ENCODE measurements around the gene MACROD1. TPM values are rescaled to one million over a fixed set of nuclear protein-coding genes. Genes with fewer than 3 reads are reported as not detected.

The MACROD1 gene
- total RNA-seq, 8 experiments from 2014 or later = 10.2 to 47.7 (median 16.6) TPM

DNA sequence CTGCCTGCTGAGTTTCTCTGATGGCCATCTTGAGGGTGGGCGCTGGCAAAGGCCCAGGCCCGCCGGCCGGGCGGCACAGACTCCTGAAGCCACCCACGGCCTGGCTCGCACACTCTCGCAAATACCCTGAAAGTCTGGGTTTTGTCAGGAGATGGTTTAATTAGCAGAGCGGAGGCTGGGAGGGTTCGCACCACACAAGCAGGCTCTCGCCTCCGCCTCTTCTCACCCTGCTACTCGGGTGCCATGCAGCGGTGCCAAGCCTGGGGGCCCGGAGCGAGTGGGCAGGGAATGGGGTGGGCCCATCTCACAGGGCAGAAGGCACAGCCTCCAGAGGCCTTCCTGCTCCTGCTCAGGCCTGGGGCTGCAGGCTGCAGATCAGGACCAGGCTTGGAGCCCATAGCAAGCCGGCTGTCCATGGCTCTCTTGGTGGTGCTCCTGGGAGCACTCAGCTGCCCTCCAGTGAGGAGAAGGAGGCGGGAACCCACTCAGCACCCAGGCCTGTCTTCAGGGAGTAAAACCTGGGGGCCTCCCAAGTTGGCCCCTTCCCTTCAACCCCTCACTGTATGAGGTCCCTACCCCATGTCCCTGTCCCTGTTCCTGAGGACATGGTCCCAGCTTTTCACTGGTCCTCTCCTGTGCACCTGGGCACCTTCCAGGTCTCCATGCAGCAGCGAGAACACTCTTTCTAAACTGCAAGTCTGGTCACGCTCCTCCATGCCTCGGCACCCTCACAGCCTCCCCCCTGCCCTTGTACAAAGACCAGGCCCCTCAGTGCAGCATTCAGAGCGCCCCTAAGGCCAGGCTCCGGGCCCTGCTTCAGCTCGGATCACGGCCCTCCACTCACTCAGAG lies 68.2 kb downstream of the MACROD1 start:
- in situ Hi-C loops (cut with MboI; ENCODE audit: low pct_unique_long_range_greater_than_20kb in 2 of 9, low sequenced_read_pairs in 9 of 9, unreplicated experiment in 9 of 9) = no loop called here
- 72 to 100% (median 100%) methylated on average over 1 to 4 of the region's 25 CpGs; no CpG with 5 or more reads in 3 of the 10 experiments for WGBS, 10 experiments
- Histone ChIP-seq H3K4me1 (replicated peaks in 1 of 2) (peaks cover 79 to 81% of the 10 kb centered on the region in 2 donors), H3K4me3 (no peak overlapping the region), H3K27ac (no peak overlapping the region)
- ATAC-seq (replicated peaks in 6 of 8) = no peak

DNA sequence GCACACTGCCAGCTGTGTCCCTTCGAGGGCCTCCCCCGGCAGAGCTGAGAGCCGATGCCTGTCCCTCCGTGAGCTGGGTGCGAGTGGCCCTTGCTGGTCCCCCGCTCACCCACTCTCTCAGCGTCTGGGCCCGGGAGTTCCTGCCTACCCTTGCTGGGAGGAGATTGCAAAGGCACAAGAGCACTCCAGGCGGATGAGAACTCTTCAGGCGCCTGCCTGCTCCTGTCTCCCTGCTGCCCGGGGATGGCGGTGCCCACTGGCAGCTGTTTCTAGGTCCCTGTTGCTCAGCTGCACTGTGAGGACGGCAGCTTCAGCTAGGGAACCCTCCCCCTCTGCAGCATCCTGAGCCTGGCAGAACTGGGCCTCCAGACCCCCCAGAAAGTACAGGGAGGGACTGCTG lies 69.1 kb downstream of the MACROD1 start:
- WGBS, 10 experiments = 80 to 90% (median 80%) methylated on average over 1 to 4 of the region's 13 CpGs; no CpG with 5 or more reads in 7 of the 10 experiments
- no peak overlapping the region for H3K27ac ChIP-seq
- ATAC-seq (replicated peaks in 6 of 8) = peak in 1 of 8 experiments; percentile 21
- peaks cover 79 to 81% of the 10 kb centered on the region in 2 donors for H3K4me1 ChIP-seq (replicated peaks in 1 of 2)
- in situ Hi-C loops (cut with MboI; ENCODE audit: low pct_unique_long_range_greater_than_20kb in 2 of 9, low sequenced_read_pairs in 9 of 9, unreplicated experiment in 9 of 9) = no loop called here
- no peak overlapping the region for H3K4me3 ChIP-seq

DNA sequence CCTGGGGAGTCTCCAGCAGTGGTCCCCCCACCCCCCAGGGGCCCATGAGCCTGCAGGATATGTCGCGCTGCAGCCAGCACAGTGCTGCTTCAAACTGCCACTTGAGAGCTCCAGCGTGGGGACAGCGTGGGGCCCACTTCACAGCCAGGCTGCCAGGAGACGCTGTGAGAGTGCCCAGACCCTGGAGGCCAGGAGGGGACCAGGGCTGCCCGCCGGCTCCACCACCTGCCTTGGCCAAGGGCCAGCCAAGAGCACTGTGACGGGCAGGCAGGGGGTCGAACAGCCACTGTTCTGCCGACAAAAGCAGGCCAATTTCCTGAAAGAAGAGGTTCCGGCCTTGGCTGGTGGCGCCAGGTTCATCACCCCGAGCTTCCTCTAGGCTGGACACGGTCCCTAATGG lies 70.0 kb downstream of the MACROD1 start:
- in situ Hi-C loops (cut with MboI; ENCODE audit: low pct_unique_long_range_greater_than_20kb in 2 of 9, low sequenced_read_pairs in 9 of 9, unreplicated experiment in 9 of 9) = no loop called here
- Histone ChIP-seq H3K4me3 (no peak overlapping the region), H3K4me1 (replicated peaks in 1 of 2) (peaks cover 79 to 81% of the 10 kb centered on the region in 2 donors), H3K27ac (no peak overlapping the region)
- ATAC-seq (replicated peaks in 6 of 8) = peak in 5 of 8 experiments; percentile 20 to 48 (median 27)
- WGBS, 10 experiments = 61 to 83% (median 72%) methylated on average over 1 to 12 of the region's 14 CpGs; no CpG with 5 or more reads in 7 of the 10 experiments

DNA sequence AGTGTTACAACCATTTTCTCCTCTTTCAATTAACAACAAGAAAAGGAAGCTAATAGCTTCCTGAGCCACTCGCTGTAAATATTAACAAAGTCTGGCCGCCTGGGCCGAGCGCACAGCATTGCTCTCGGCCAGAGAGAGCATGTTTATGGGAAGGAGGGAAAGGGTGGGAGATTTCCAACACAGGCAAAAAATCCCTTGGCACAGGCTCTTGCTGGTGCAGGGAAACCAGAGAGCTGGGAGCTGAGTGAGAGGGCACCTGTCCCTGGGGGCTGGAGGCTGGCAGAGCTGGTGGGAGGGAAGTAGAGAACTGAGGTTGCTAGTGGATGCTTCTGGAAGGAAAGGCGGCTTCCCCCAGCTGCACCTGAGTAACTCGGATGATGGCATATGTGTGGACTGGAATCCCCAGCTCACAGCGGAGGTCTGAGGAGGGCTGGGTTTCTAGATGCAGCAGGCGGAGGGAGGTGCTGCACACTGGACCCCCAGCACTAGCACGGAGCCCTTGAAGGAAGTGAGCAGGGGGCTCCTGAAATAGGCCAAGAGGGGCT lies 70.6 kb downstream of the MACROD1 start:
- H3K4me1 ChIP-seq (replicated peaks in 1 of 2) = peaks cover 79 to 81% of the 10 kb centered on the region in 2 donors
- in situ Hi-C loops (cut with MboI; ENCODE audit: low pct_unique_long_range_greater_than_20kb in 2 of 9, low sequenced_read_pairs in 9 of 9, unreplicated experiment in 9 of 9) = no loop called here
- H3K4me3 ChIP-seq = no peak overlapping the region
- WGBS, 10 experiments = 36 to 100% (median 53%) methylated on average over 1 to 5 of the region's 10 CpGs
- ATAC-seq (replicated peaks in 6 of 8) = peak in 5 of 8 experiments; percentile 10 to 41 (median 22)
- H3K27ac ChIP-seq = no peak overlapping the region

DNA sequence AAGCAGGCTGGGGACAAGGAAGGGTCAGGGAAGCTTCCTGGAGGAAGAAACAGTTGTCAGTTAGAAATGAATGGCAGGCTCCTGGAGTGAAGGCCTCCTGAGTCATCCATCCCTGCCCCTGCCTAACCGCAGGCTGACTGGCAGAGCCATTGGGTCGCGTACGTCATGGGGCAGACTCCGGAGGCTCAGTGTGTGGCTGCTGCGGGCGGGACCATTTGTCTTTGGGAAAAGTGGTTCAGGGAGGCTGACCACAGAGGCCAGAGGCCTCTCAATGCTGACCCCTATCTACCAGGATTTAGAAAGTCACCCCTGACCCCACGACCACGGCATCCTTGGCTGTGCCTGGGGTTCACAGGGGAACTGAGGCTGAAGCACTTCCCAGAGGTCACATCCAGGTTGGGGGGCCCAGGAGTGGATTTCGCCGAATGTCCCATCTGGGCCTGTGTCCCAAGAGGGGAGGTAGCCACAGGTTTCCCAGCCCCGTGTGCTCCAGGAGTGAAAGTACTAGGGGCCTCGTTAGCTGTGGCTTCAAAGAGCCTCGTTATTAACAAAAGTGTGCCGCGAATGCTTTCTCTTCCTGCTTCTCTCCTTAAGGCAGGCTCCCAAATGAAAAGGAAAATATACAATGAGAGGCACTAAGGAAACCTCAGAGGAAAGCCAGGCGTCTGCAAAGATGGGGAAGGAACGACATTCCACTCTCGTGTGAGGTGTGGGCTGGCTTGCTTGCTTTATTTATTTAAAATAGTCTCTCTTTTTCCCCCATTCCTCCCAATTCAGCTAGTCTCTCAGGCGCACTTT lies 71.3 kb downstream of the MACROD1 start:
- Histone ChIP-seq H3K4me1 (replicated peaks in 1 of 2) (peaks cover 84% of the 10 kb centered on the region in 2 donors), H3K27ac (no peak overlapping the region), H3K4me3 (no peak overlapping the region)
- ATAC-seq (replicated peaks in 6 of 8) = peak in 6 of 8 experiments; percentile 8 to 65 (median 22)
- 11 to 85% (median 59%) methylated on average over 1 to 11 of the region's 20 CpGs for WGBS, 10 experiments
- in situ Hi-C loops (cut with MboI; ENCODE audit: low pct_unique_long_range_greater_than_20kb in 2 of 9, low sequenced_read_pairs in 9 of 9, unreplicated experiment in 9 of 9) = no loop called here

DNA sequence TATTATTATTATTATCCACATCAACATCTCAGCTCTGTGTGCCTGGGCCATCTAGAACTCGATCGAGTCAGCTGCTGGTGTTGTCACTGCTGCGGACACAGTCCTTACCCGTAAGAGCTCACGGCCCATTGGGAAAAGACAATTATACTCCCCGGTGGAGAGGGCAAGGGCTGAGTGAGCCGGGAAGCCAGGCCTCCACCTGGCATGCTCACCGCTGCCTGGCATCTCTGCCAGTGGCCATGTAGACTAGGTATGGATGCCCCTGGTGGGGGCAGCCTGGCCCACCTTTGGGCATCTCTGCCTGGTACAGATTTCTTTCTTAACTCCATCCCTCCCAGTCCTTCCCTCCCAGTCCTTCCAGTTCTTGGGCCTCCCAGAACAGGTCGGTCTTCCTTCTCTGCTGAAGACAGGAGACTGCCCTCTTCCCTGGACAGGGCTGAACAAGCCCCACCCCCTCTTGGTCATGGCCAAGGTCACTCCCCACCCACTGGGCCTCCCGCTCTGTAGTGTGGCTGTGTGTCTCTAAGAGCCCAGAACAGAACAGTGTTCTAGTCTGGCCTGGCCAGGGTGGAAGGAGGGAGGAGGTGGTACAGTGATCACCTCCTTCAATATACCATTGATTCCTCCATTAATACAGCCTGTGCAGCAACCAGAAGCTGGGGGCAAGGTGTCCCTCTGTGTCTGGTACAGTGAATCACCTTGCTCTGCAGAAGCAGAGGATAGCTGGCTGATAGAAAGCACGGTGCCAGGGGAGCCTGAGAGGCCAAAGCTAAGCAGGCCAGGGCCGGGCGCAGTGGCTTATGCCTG lies 72.5 kb downstream of the MACROD1 start:
- Histone ChIP-seq H3K27ac (no peak overlapping the region), H3K4me3 (no peak overlapping the region), H3K4me1 (replicated peaks in 1 of 2) (peaks cover 84 to 93% of the 10 kb centered on the region in 2 donors)
- WGBS, 10 experiments = 40 to 95% (median 70%) methylated on average over 1 to 10 of the region's 13 CpGs; no CpG with 5 or more reads in 1 of the 10 experiments
- ATAC-seq (replicated peaks in 6 of 8) = peak in 2 of 8 experiments; percentile 31 to 32
- in situ Hi-C loops (cut with MboI; ENCODE audit: low pct_unique_long_range_greater_than_20kb in 2 of 9, low sequenced_read_pairs in 9 of 9, unreplicated experiment in 9 of 9) = no loop called here

DNA sequence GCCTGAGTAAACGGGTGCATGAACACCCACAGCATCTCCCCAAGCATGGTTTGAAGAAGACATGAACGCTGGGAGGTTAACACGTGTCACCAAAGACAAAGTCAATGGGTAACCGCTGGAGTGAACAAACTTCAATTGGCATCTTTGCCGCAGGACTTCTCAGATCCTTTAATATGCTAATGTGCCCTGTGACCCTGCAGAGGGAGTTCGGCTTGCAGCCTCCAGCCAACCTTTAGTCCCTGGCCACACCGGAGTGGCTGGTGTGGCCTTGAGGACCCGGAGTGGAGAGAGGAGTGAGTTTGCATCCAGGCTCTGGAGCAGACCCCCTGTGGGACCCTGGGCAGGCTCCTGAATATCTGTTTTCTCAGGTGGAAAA lies 73.2 kb downstream of the MACROD1 start:
- no peak overlapping the region for H3K27ac ChIP-seq
- WGBS, 10 experiments = 0 to 100% (median 33%) methylated on average over 1 to 4 of the region's 8 CpGs; no CpG with 5 or more reads in 5 of the 10 experiments

DNA sequence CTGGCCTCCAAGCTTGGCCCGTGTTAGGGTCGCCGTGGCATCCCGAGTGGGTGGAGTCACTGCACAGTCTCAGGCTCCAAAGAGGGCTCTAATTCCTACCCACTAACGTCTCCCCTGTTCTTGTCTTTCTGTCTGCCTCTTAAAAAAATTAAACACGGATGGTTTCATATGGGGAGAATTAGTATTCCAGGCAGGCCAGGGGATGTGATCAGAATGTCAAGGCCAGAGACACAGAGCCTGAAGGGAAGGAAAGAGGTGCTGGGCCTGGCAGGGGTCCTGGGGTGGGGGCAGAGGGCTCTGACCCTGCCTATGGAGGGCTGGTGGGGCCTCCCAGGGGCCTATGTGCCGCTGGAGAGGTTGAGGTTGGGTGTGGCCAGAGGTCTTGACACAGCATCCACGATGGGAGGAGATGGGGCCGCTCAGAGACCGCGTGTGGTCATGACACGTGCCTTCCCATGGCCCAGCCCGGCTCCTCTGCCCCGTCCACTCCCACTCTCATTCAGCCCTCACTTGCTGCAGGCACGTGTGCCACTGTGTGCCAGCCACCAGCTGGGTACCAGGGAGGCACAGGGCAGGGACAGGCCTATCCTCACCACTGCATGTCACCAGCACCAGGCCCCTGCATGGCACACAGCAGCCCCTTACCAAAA lies 73.7 kb downstream of the MACROD1 start:
- 42 to 74% (median 50%) methylated on average over 2 to 5 of the region's 15 CpGs; no CpG with 5 or more reads in 5 of the 10 experiments for WGBS, 10 experiments
- in situ Hi-C loops (cut with MboI; ENCODE audit: low pct_unique_long_range_greater_than_20kb in 2 of 9, low sequenced_read_pairs in 9 of 9, unreplicated experiment in 9 of 9) = no loop called here
- peak overlapping the region in 1 of 2 donors; percentile 15 for H3K27ac ChIP-seq

More for the DNA sequence above, 73.2 kb downstream of the MACROD1 start:
- Histone ChIP-seq H3K4me3 (no peak overlapping the region), H3K4me1 (replicated peaks in 1 of 2) (peaks cover 84 to 93% of the 10 kb centered on the region in 2 donors)
- in situ Hi-C loops (cut with MboI; ENCODE audit: low pct_unique_long_range_greater_than_20kb in 2 of 9, low sequenced_read_pairs in 9 of 9, unreplicated experiment in 9 of 9) = no loop called here
- ATAC-seq (replicated peaks in 6 of 8) = no peak

DNA sequence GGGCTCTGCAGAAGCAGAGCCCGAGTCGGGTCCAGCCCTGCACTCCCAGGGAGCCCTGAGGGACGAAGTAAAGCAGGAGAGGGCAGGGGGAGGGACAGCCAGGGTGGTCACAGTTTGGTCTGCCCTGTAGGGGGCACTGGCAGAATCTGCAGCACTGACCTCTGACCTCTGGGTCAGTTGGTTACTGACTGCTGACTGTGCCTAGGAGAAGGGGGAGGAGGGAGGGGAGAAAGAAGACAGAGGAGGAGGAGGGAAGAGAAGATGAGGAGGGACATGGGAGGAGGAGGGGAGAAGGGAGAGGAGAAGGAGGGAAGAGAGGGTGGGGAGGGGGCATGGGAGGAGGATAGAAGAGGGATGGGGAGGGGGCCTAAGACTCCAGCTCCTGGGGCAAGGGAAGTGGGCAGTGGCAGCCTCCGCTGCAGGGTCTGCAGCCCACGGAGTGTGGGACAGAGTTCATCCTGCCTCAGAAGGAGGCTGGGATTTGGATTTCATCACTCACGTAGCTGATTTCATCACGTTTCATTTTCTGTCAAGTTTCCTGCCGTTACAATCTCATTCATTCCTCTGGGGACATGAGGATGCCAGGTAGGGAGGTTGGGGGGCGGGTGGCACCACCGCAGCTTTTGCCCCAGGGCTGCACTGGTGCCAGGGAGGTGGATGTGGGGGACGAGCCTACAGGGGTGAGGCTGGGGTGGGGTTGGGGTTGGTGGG lies 75.0 kb downstream of the MACROD1 start:
- in situ Hi-C loops (cut with MboI; ENCODE audit: low pct_unique_long_range_greater_than_20kb in 2 of 9, low sequenced_read_pairs in 9 of 9, unreplicated experiment in 9 of 9) = no loop called here
- Histone ChIP-seq H3K27ac (peak overlapping the region in 1 of 2 donors; percentile 36), H3K4me1 (replicated peaks in 1 of 2) (peaks cover 91 to 100% of the 10 kb centered on the region in 2 donors), H3K4me3 (no peak overlapping the region)
- 60% methylated on average over 4 of the region's 11 CpGs; no CpG with 5 or more reads in 9 of the 10 experiments for WGBS, 10 experiments
- ATAC-seq (replicated peaks in 6 of 8) = peak in 3 of 8 experiments; percentile 4 to 25 (median 17)

More for the DNA sequence above, 73.7 kb downstream of the MACROD1 start:
- peaks cover 87 to 98% of the 10 kb centered on the region in 2 donors for H3K4me1 ChIP-seq (replicated peaks in 1 of 2)
- H3K4me3 ChIP-seq = no peak overlapping the region
- ATAC-seq (replicated peaks in 6 of 8) = peak in 6 of 8 experiments; percentile 3 to 57 (median 16)

DNA sequence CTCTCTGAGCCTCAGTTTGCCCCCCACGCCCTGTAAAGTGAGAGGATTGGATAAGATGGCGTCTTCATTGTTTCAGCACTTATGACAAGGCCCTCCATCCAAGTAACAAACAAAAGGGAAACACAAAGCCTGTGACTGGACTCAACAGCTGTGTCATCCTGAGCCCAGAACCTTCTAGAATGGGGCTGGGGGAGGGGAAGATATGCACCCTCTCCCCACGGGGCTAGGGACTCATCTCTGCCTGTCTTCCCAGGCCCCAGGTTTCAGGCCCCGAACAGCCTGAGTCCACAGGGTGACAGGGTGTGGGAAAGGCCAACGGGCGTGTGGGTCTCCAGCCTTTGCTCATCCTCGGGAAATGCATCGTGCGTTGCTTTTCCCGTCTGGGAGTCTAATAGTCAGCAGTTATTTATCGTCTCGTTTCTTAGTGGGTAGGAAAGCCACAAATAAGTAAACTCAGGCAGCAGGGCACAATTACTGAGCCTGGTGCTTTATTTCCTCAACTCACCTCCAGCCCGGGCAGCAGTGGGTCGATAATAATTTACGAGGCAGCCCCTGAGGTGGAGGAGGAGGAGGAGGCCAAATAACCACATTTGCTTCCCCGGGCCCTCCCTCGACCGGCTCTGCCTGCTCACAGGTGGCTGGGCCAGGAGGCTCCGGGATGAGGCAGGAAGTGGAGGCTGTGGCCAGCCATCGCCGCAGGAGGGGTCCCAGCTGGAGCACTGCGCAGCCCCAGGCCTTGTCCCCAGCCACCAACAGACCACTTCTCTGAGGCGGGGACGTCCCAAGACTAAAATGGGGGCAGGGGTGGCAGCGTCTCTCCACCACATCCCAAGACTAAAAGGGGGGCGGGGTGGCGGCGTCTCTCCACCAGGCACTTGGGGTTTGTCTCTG lies 75.8 kb downstream of the MACROD1 start:
- WGBS, 10 experiments = 20 to 100% (median 61%) methylated on average over 1 to 10 of the region's 28 CpGs; no CpG with 5 or more reads in 3 of the 10 experiments
- Histone ChIP-seq H3K27ac (peak overlapping the region; percentile 32 to 36), H3K4me3 (no peak overlapping the region), H3K4me1 (replicated peaks in 1 of 2) (peaks cover 91 to 100% of the 10 kb centered on the region in 2 donors)
- in situ Hi-C loops (cut with MboI; ENCODE audit: low pct_unique_long_range_greater_than_20kb in 2 of 9, low sequenced_read_pairs in 9 of 9, unreplicated experiment in 9 of 9) = no loop called here
- ATAC-seq (replicated peaks in 6 of 8) = no peak
